ENCODE results near the gene TRABD. TPM values are rescaled to one million over a fixed set of nuclear protein-coding genes. Genes with fewer than 3 reads are reported as not detected.
"Not testable (repeated sequence)": the region's sequence is repeated elsewhere in the genome, so short reads cannot be mapped to it uniquely, and the experiment has no call there.

The TRABD gene
- polyA plus RNA-seq, 1 of the 3 experiments (the other 2 are of a cell fraction): 50.6 TPM

GRCh38 chr22:50203288-50203687, 17.6 kb downstream of the TRABD start:
- no peak overlapping the region for H2AFZ ChIP-seq (ENCODE audit: low read depth)
- H3K79me2 ChIP-seq (ENCODE audit: insufficient read depth): peaks cover 37% of the 10 kb centered on the region
- H3K36me3 ChIP-seq (replicated peaks in 1 of 2; ENCODE audit: control insufficient read depth in 1 of 2, insufficient read depth in 2 of 2, low read length in 1 of 2): peaks cover 18 to 24% of the 10 kb centered on the region in 2 experiments
- H3K9me3 ChIP-seq: no peaks in the 10 kb centered on the region
- H3K9me2 ChIP-seq: no peaks in the 10 kb centered on the region
- ChIA-PET POLR2A (no interaction called here), CTCF (interaction anchor here (0.8 kb wide), 1 partner anchor 57 kb away, joined by 3 read pairs; no protein-coding TSS in a partner anchor)
- 100% methylated on average over 1 of the region's 1 CpG for WGBS (ENCODE audit: low lambda C conversion rate)
- no peak overlapping the region for H3K9ac ChIP-seq
- H3K4me1 ChIP-seq (ENCODE audit: control insufficient read depth in 1 of 2, insufficient read depth in 2 of 2, low read depth in 1 of 2, low read length in 1 of 2): peaks cover 0 to 15% of the 10 kb centered on the region in 2 experiments; a peak in 1 of 4 replicates
- no peak for DNase-seq
- H4K20me1 ChIP-seq (ENCODE audit: insufficient read depth): peaks cover 6% of the 10 kb centered on the region
- H3F3A ChIP-seq (replicated peaks; ENCODE audit: insufficient read depth): peaks cover 4% of the 10 kb centered on the region
- no peak overlapping the region for H3K4me3 ChIP-seq (ENCODE audit: low read depth in 2 of 2, low read length in 1 of 2)
- TF ChIP-seq TEAD4 (IDR thresholded peaks at IDR 0.05; ENCODE audit: borderline replicate concordance, insufficient read depth) (no peak), FOSL2 (IDR thresholded peaks at IDR 0.05; ENCODE audit: borderline replicate concordance, low read depth) (no peak), SIN3A (IDR thresholded peaks at IDR 0.05; ENCODE audit: borderline replicate concordance, low read depth, low read length) (no peak), YY1 (IDR thresholded peaks at IDR 0.05; ENCODE audit: low read depth) (no peak), IRF3 (IDR thresholded peaks at IDR 0.05; ENCODE audit: low read depth, low read length) (no peak), CTCF (IDR thresholded peaks at IDR 0.05) (no peak), GABPA (IDR thresholded peaks at IDR 0.05; ENCODE audit: low read depth) (no peak), RCOR1 (IDR thresholded peaks at IDR 0.05; ENCODE audit: low read length) (no peak), EP300 (IDR thresholded peaks at IDR 0.05; ENCODE audit: borderline replicate concordance in 1 of 2, low read depth in 1 of 2, low read length in 1 of 2) (no peak), POLR2AphosphoS5 (IDR thresholded peaks at IDR 0.05; ENCODE audit: low read depth, low read length) (no peak), USF1 (IDR thresholded peaks at IDR 0.05; ENCODE audit: borderline replicate concordance, low read depth) (no peak), SMC3 (IDR thresholded peaks at IDR 0.05; ENCODE audit: low read depth, low read length) (no peak), MAX (IDR thresholded peaks at IDR 0.05; ENCODE audit: low read depth) (no peak)
- no peak overlapping the region for H3K27ac ChIP-seq (ENCODE audit: low read depth in 2 of 2, low read length in 1 of 2)
- H3K4me2 ChIP-seq: no peak overlapping the region
- no peaks in the 10 kb centered on the region for H3K27me3 ChIP-seq (ENCODE audit: insufficient read depth)

GRCh38 chr22:50204571-50204970, 18.9 kb downstream of the TRABD start:
- H3K4me2 ChIP-seq: no peak overlapping the region
- ChIA-PET POLR2A (no interaction called here), CTCF (interaction anchor here (0.5 to 2.8 kb wide), 4 partner anchors 14 to 341 kb away, joined by 3 to 13 read pairs (median 4); no protein-coding TSS in a partner anchor)
- no peak overlapping the region for H3K4me3 ChIP-seq (ENCODE audit: low read depth in 2 of 2, low read length in 1 of 2)
- no peaks in the 10 kb centered on the region for H3K9me3 ChIP-seq
- peaks cover 18 to 24% of the 10 kb centered on the region in 2 experiments for H3K36me3 ChIP-seq (replicated peaks in 1 of 2; ENCODE audit: control insufficient read depth in 1 of 2, insufficient read depth in 2 of 2, low read length in 1 of 2)
- peaks cover 0 to 13% of the 10 kb centered on the region in 2 experiments; a peak in 1 of 4 replicates for H3K4me1 ChIP-seq (ENCODE audit: control insufficient read depth in 1 of 2, insufficient read depth in 2 of 2, low read depth in 1 of 2, low read length in 1 of 2)
- H3K9me2 ChIP-seq: no peaks in the 10 kb centered on the region
- no peak for TF ChIP-seq JUND (IDR thresholded peaks at IDR 0.05)
- TF ChIP-seq POLR2AphosphoS5 (IDR thresholded peaks at IDR 0.05; ENCODE audit: low read depth, low read length): no peak
- DNase-seq: no peak
- H4K20me1 ChIP-seq (ENCODE audit: insufficient read depth): peaks cover 10% of the 10 kb centered on the region
- no peak overlapping the region for H3K27ac ChIP-seq (ENCODE audit: low read depth in 2 of 2, low read length in 1 of 2)
- H3K9ac ChIP-seq: no peak overlapping the region
- WGBS (ENCODE audit: low lambda C conversion rate): 98% methylated on average over 7 of the region's 7 CpGs
- peaks cover 37% of the 10 kb centered on the region for H3K79me2 ChIP-seq (ENCODE audit: insufficient read depth)
- peaks cover 4% of the 10 kb centered on the region for H3F3A ChIP-seq (replicated peaks; ENCODE audit: insufficient read depth)
- no peak overlapping the region for H2AFZ ChIP-seq (ENCODE audit: low read depth)
- H3K27me3 ChIP-seq (ENCODE audit: insufficient read depth): no peaks in the 10 kb centered on the region

GRCh38 chr22:50204998-50205397, 19.3 kb downstream of the TRABD start:
- POLR2A ChIA-PET; DNase-seq; H3K4me1 ChIP-seq (ENCODE audit: control insufficient read depth in 1 of 2, insufficient read depth in 2 of 2, low read depth in 1 of 2, low read length in 1 of 2); H3K9me2 ChIP-seq; H3K9ac ChIP-seq; H3K27ac ChIP-seq (ENCODE audit: low read depth in 2 of 2, low read length in 1 of 2); H3K9me3 ChIP-seq; H3F3A ChIP-seq (replicated peaks; ENCODE audit: insufficient read depth); H3K4me2 ChIP-seq; H3K27me3 ChIP-seq (ENCODE audit: insufficient read depth); H3K4me3 ChIP-seq (ENCODE audit: low read depth in 2 of 2, low read length in 1 of 2); H2AFZ ChIP-seq (ENCODE audit: low read depth): not testable (repeated sequence)
- Histone ChIP-seq H3K36me3 (replicated peaks in 1 of 2; ENCODE audit: control insufficient read depth in 1 of 2, insufficient read depth in 2 of 2, low read length in 1 of 2) (peaks cover 18 to 24% of the 10 kb centered on the region in 2 experiments), H4K20me1 (ENCODE audit: insufficient read depth) (peaks cover 11% of the 10 kb centered on the region), H3K79me2 (ENCODE audit: insufficient read depth) (peaks cover 38% of the 10 kb centered on the region)
- CTCF ChIA-PET: interaction anchor here (0.5 to 2.8 kb wide), 3 partner anchors 14 to 342 kb away, joined by 3 to 13 read pairs (median 3); no protein-coding TSS in a partner anchor
- 92% methylated on average over 9 of the region's 9 CpGs for WGBS (ENCODE audit: low lambda C conversion rate)

All from SK-N-SH (cell line).